HCT116 (cell line): ENCODE data around the gene SLC29A1. TPM values are rescaled to one million over a fixed set of nuclear protein-coding genes. Genes with fewer than 3 reads are reported as not detected.
"Not testable (repeated sequence)": the region's sequence is repeated elsewhere in the genome, so short reads cannot be mapped to it uniquely, and the experiment has no call there.

Experiments
- ATAC-seq: fragments of 200-7000 bp; cut with Tn5 transposase; 2 replicates; pipeline ENCODE4 v1.9.1; 2020; ENCODE audit warnings: mild to moderate bottlenecking, moderate library complexity
- BruUV-seq: library from RNA; stranded (reverse); fragments of 400-500 nt; replicated peaks from 2 replicates; lab custom pipeline; 2021; lab: Mats Ljungman, UMichigan
- CTCF ChIA-PET: fragments of 300-600 bp; sonication (Branson Sonifier 250); formaldehyde crosslinking; loops from one replicate; lab custom pipeline; 2021; ENCODE audit warnings: antibody characterized with exemption; lab: Charles Lee
- POLR2A ChIA-PET: fragments of 300-600, 350-600 bp; sonication (Branson Sonifier 250); formaldehyde crosslinking; loops from one replicate; lab custom pipeline; 2021; ENCODE audit warnings: antibody characterized with exemption; lab: Charles Lee
- RAD21 ChIA-PET, 2 experiments: fragments of 300-600 bp; sonication (Branson Sonifier 250); formaldehyde crosslinking; loops; one replicate each; lab custom pipeline; 2023; ENCODE audit warnings: low total read pairs in 2 of 2; ENCODE audit not compliant: uncharacterized antibody in 2 of 2, unreplicated experiment in 2 of 2, low non-redundant PET in 1 of 2; lab: Charles Lee
- DNase-seq: peaks from one replicate; pipeline ENCODE4 v3.0.0-alpha.2; 2010; ENCODE audit warnings: low read depth, low spot score
- H2AFZ ChIP-seq: fragments of 200-600 bp; shearing (Covaris generic), sonication (generic); 2 replicates; pipeline ENCODE4 v1.6.1; 2017; ENCODE audit warnings: low read depth, mixed run types, mixed read lengths, antibody characterized with exemption, low read length; ENCODE audit not compliant: poor library complexity, severe bottlenecking
- H3K27ac ChIP-seq: 2 replicates; pipeline ENCODE4 v1.5.1; 2012; ENCODE audit warnings: low read depth, low read length
- H3K27me3 ChIP-seq: fragments of 200-600 bp; sonication (generic); 2 replicates; pipeline ENCODE4 v1.6.1; 2016; ENCODE audit warnings: mixed run types, low read length, mixed read lengths; ENCODE audit not compliant: insufficient read depth
- H3K36me3 ChIP-seq, 2 experiments: fragments of 200-500 bp in 1 of 2; fragments of 200-600 bp in 1 of 2; sonication (Bioruptor generic) in 1 of 2; sonication (generic) in 1 of 2; 2 replicates each; pipeline versions ENCODE4 v1.5.1 to v1.6.1; 2014 to 2016; ENCODE audit warnings: low read length in 2 of 2, inconsistent platforms in 1 of 2, mixed read lengths in 1 of 2, mixed run types in 1 of 2; ENCODE audit not compliant: insufficient read depth in 2 of 2, control insufficient read depth in 1 of 2
- H3K4me1 ChIP-seq, 2 experiments: fragments of 200-600 bp in 1 of 2; sonication (generic) in 1 of 2; 2 replicates each; pipeline versions ENCODE4 v1.5.1 to v1.6.1; 2012 to 2017; ENCODE audit warnings: low read length in 2 of 2, inconsistent platforms in 1 of 2, mild to moderate bottlenecking in 1 of 2, mixed read lengths in 1 of 2, mixed run types in 1 of 2, moderate library complexity in 1 of 2; ENCODE audit not compliant: insufficient read depth in 2 of 2, control insufficient read depth in 1 of 2
- H3K4me2 ChIP-seq: fragments of 200-600 bp; sonication (generic); 2 replicates; pipeline ENCODE4 v1.6.1; 2017; ENCODE audit warnings: mixed run types, low read length, mixed read lengths
- H3K4me3 ChIP-seq, 2 experiments: fragments of 200-600 bp in 1 of 2; sonication (generic) in 1 of 2; replicated peaks in 1 of 2; 2 replicates each; pipeline ENCODE4 v1.5.1; 2011 to 2016; ENCODE audit warnings: low read length in 2 of 2, control low read depth in 1 of 2, low read depth in 1 of 2, mild to moderate bottlenecking in 1 of 2, mixed read lengths in 1 of 2, mixed run types in 1 of 2
- H3K79me2 ChIP-seq: fragments of 200-600 bp; sonication (generic); 2 replicates; pipeline ENCODE4 v1.6.1; 2017; ENCODE audit warnings: mild to moderate bottlenecking, mixed run types, low read length, moderate library complexity, mixed read lengths; ENCODE audit not compliant: insufficient read depth
- H3K9ac ChIP-seq: fragments of 200-600 bp; sonication (generic); 2 replicates; pipeline ENCODE4 v1.6.1; 2016; ENCODE audit warnings: low read length, mixed read lengths
- H3K9me2 ChIP-seq: fragments of 200-600 bp; sonication (generic), shearing (Covaris generic); 2 replicates; pipeline ENCODE4 v1.6.1; 2017; ENCODE audit warnings: mixed run types, mild to moderate bottlenecking, moderate library complexity; ENCODE audit not compliant: insufficient read depth
- H3K9me3 ChIP-seq, 2 experiments: fragments of 200-500 bp in 1 of 2; fragments of 200-600 bp in 1 of 2; sonication (Bioruptor generic) in 1 of 2; sonication (generic) in 1 of 2; 2 replicates each; pipeline ENCODE4 v1.6.1; 2014 to 2017; ENCODE audit warnings: low read length in 2 of 2, mixed read lengths in 2 of 2, inconsistent platforms in 1 of 2, low read depth in 1 of 2, mild to moderate bottlenecking in 1 of 2, mixed run types in 1 of 2, moderate library complexity in 1 of 2; ENCODE audit not compliant: control insufficient read depth in 1 of 2, insufficient read depth in 1 of 2
- H4K20me1 ChIP-seq: fragments of 200-600 bp; sonication (generic), shearing (Covaris generic); 2 replicates; pipeline ENCODE4 v1.6.1; 2017; ENCODE audit warnings: mixed run types, mild to moderate bottlenecking, moderate library complexity; ENCODE audit not compliant: insufficient read depth
- ATF3 ChIP-seq: IDR thresholded peaks from 2 replicates; pipeline ENCODE4 v1.6.1; 2012
- CBX3 ChIP-seq: IDR thresholded peaks from 2 replicates; pipeline ENCODE4 v1.6.1; 2012; ENCODE audit warnings: low read depth
- CEBPB ChIP-seq: IDR thresholded peaks from 2 replicates; pipeline ENCODE4 v1.6.1; 2012; ENCODE audit warnings: low read depth
- EGR1 ChIP-seq: IDR thresholded peaks from 2 replicates; pipeline ENCODE4 v1.6.1; 2012; ENCODE audit warnings: low read depth
- ELF1 ChIP-seq: IDR thresholded peaks from 2 replicates; pipeline ENCODE4 v1.6.1; 2012; ENCODE audit warnings: low read depth, borderline replicate concordance
- EZH2 ChIP-seq: fragments of 200-600 bp; sonication (generic); IDR thresholded peaks from 2 replicates; pipeline ENCODE4 v1.6.1; 2017; ENCODE audit warnings: antibody characterized with exemption, mixed run types
- EZH2phosphoT487 ChIP-seq: fragments of 200-600 bp; IDR thresholded peaks from 2 replicates; pipeline ENCODE4 v1.6.1; 2018; ENCODE audit warnings: antibody characterized with exemption, borderline replicate concordance
- FOSL1 ChIP-seq: IDR thresholded peaks from 2 replicates; pipeline ENCODE4 v1.6.1; 2012; ENCODE audit warnings: low read depth
- JUND ChIP-seq: IDR thresholded peaks from 2 replicates; pipeline ENCODE4 v1.6.1; 2012
- MAX ChIP-seq: IDR thresholded peaks from 2 replicates; pipeline ENCODE4 v1.6.1; 2012
- POLR2AphosphoS5 ChIP-seq: IDR thresholded peaks from 2 replicates; pipeline ENCODE4 v1.6.1; 2011; ENCODE audit warnings: mild to moderate bottlenecking, low read depth, low read length, moderate library complexity
- RAD21 ChIP-seq: IDR thresholded peaks from 2 replicates; pipeline ENCODE4 v1.6.1; 2012; ENCODE audit warnings: low read depth, mild to moderate bottlenecking
- SP1 ChIP-seq: IDR thresholded peaks from 2 replicates; pipeline ENCODE4 v1.6.1; 2012; ENCODE audit warnings: low read depth
- SRF ChIP-seq: IDR thresholded peaks from 2 replicates; pipeline ENCODE4 v1.6.1; 2012; ENCODE audit warnings: low read depth
- TCF7L2 ChIP-seq: IDR thresholded peaks from 2 replicates; pipeline ENCODE4 v1.7.0; 2011; ENCODE audit warnings: borderline replicate concordance, inconsistent platforms; ENCODE audit not compliant: insufficient read depth, insufficient read length; ENCODE audit errors: extremely low read depth
- YY1 ChIP-seq: IDR thresholded peaks from 2 replicates; pipeline ENCODE4 v1.6.1; 2011; ENCODE audit warnings: low read length, low read depth, moderate library complexity, mild to moderate bottlenecking; ENCODE audit not compliant: insufficient replicate concordance; ENCODE audit errors: extremely low read depth
- ZFX ChIP-seq: fragments of 450-650 bp; IDR thresholded peaks from 2 replicates; pipeline ENCODE4 v1.6.1; 2017
- ZNF274 ChIP-seq: fragments of 200-500 bp; sonication (Bioruptor generic); IDR thresholded peaks from 2 replicates; pipeline ENCODE4 v1.6.1; 2014; ENCODE audit warnings: mild to moderate bottlenecking, low read depth, low read length, inconsistent platforms
- intact Hi-C: fragments of 100-400 bp; cut with micrococcal nuclease; formaldehyde crosslinking; loops from 2 replicates; pipeline ENCODE4 v1.10.0; 2022
- total RNA-seq: library from RNA; stranded (reverse); gene quantifications from one replicate; pipeline ENCODE4 v1.2.1, GENCODE V29; 2021; ENCODE audit not compliant: unreplicated experiment

The SLC29A1 gene
- total RNA-seq, 1 experiment from 2014 or later, result 67.6 TPM

GRCh38 chr6:44180886-44181285, 42.5 kb upstream of the SLC29A1 start:
- RAD21 ChIA-PET, result no interaction called here
- H3K9me3 ChIP-seq, result no peaks in the 10 kb centered on the region
- DNase-seq (no peak), ATAC-seq (no peak)
- no peaks in the 10 kb centered on the region for H3K79me2 ChIP-seq
- no peak overlapping the region for H3K9ac ChIP-seq
- no peaks in the 10 kb centered on the region for H4K20me1 ChIP-seq
- H3K9me2 ChIP-seq, result no peaks in the 10 kb centered on the region
- no peak overlapping the region for H3K4me2 ChIP-seq
- intact Hi-C loops, result no loop called here
- H2AFZ ChIP-seq, result no peak overlapping the region
- H3K36me3 ChIP-seq, result no peaks in the 10 kb centered on the region
- no peak for TF ChIP-seq FOSL1
- no peak for TF ChIP-seq CEBPB
- no peak for TF ChIP-seq ZFX
- TF ChIP-seq SRF, result no peak
- TF ChIP-seq JUND, result no peak
- no peak for TF ChIP-seq TCF7L2
- TF ChIP-seq YY1, result no peak
- TF ChIP-seq ELF1, result no peak
- no peak for TF ChIP-seq ZNF274
- TF ChIP-seq ATF3, result no peak
- no peak for TF ChIP-seq MAX
- TF ChIP-seq CBX3, result no peak
- TF ChIP-seq EGR1, result no peak
- TF ChIP-seq POLR2AphosphoS5, result no peak
- TF ChIP-seq EZH2phosphoT487, result no peak
- no peak for TF ChIP-seq SP1
- TF ChIP-seq RAD21, result no peak
- no peak for TF ChIP-seq EZH2
- TF ChIP-seq, all 23 proteins: peak for 0
- Histone ChIP-seq H3K4me3 (no peak overlapping the region), H3K27ac (no peak overlapping the region), H3K4me1 (peaks cover 0 to 11% of the 10 kb centered on the region in 2 experiments; a peak in 1 of 4 replicates), H3K27me3 (no peaks in the 10 kb centered on the region)
- ChIA-PET CTCF (interaction anchor here (0.7 kb wide), 1 partner anchor 60 kb away, joined by 3 read pairs; no protein-coding TSS in a partner anchor), POLR2A (no interaction called here)
- BruUV-seq, result no TSS peak

- H3K9ac ChIP-seq, RAD21 ChIA-PET, H3K27me3 ChIP-seq, H3K79me2 ChIP-seq, BruUV-seq, H2AFZ ChIP-seq, DNase-seq, H4K20me1 ChIP-seq, H3K4me3 ChIP-seq, POLR2A ChIA-PET, H3K4me2 ChIP-seq, H3K36me3 ChIP-seq, H3K27ac ChIP-seq, H3K9me2 ChIP-seq, H3K9me3 ChIP-seq, CTCF ChIA-PET, intact Hi-C loops, ATAC-seq: not testable (repeated sequence)
- peaks cover 0 to 11% of the 10 kb centered on the region in 2 experiments; a peak in 1 of 4 replicates for H3K4me1 ChIP-seq
Observed at GRCh38 chr6:44181784-44182183, 41.6 kb upstream of the SLC29A1 start.
